HG03060 (cell line): ENCODE measurements around the gene UBAP1L.

ENCODE experiments used
- ATAC-seq: cut with Tn5 transposase; IDR thresholded peaks from one replicate; pipeline ENCODE4 v1.9.1; 2021; ENCODE audit warnings: low read depth, moderate number of reproducible peaks; ENCODE audit not compliant: unreplicated experiment

Gene UBAP1L

DNA sequence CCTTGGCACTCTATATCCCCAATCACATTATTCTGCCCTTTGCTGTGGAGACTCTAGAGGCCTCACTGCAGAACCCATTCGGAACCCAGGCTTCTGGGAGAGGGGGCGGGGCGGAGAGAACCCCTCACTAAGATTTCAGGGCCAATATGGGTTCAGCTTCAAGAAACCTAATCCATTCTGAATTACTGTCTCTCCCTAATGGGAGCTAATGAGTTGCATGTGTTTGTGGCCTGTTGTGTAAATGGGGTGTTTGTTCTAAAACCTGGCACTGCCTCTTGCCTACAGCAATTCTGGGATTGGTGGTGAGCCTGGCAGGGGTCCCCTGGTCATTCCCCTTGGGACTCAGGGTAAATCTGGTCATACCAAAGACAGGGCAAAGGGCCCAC, 46.6 kb downstream of the UBAP1L start:
- no peak for ATAC-seq

- ATAC-seq: no peak
These were observed 47.2 kb downstream of the UBAP1L start, which contains the start of gene RASL12 for GRCh38 chr15:65067645-65068402. RASL12 (minus strand) TSS chr15:65067991; CDS start chr15:65067835, 156 bp downstream.

DNA sequence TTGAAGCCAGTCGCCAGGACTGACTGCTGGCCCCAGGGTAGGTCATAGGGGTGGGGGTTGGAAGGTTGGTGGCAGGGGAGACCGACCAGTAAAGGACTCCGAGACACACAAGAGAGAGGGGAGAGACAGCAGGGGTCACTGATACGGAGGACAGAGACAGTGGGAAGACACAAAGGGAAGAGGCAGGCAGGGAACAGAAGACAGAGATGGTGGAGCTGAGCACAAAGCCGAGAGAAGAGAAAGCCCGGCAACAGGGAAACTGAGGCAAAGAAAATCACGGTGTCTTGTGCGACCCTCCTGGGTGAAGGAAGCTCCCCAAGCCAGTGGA, 47.7 kb downstream of the UBAP1L start:
- no peak for ATAC-seq

DNA sequence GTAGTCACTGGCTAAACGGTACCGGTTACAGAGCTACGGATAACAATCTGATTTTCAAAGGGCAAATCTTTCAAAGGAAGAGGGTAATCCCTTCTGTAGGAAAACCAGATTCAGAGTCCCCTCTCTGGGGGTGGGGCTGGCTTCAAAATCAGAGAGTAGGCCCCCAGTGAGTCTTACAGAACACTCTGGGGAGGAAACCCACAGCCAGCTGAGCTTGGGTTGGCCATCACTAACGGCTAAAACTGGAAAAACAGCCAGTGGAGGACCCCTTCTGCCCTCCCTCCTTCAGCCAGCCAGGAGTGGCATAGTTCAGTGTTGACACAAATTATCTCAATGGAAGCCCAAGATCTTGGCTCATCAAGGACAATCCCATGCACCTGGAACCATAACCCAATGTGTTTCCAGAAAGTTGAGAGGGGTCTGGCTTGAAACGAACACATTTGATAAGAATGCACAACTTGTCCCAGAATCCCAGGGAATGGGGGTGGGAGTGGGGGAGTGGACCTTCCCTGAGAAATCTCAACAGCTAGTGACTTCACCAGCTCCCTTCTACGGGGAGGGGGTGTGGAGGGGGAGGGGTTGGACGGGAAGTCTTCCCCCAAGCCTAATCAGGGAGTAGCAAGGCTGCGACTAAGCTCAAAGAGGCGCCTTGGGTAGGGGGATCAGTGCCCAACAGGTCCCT, 48.2 kb downstream of the UBAP1L start:
- ATAC-seq: no peak

GRCh38 chr15:65066001-65066634, 48.9 kb downstream of the UBAP1L start:
- ATAC-seq: no peak

- ATAC-seq: no peak
These were observed 52.3 kb downstream of the UBAP1L start for GRCh38 chr15:65062726-65063125.

- ATAC-seq: no peak
These were observed 52.9 kb downstream of the UBAP1L start for GRCh38 chr15:65062061-65062460.

DNA sequence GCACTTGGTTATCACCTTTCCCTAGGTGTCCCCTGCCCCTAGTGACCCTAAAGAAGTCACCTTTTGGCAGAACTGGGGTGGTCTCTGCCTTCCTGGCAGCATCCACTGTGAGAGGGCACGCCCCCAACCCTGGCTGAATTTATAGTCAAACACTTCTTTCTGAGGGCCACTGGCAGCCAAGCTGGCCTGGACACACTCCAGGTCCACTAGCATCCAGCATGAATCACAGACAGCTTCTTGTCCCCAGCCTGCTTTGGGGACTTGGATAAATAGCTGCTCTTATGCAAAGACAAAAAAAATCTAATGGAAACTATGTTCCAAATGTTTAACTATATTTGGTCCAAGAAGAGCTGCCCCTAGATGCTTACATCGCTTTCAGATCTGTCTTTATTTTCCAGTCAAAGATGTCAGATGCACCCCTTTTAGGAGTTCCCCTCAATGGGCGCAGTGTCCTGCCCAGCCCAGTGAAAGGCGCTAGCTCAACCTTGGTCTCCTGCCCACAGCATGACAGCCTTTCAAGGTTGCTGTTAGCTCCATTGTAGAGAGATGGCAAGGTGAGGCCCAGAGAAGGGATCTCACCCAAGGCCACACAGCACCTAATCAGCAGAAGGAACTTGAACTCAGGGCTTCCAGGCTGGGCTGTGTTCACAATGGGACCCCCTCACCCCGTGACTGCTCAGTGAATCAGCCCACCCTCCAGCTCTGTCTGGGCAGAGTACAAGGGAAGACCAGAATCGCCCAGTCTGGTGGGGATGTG, 54.2 kb downstream of the UBAP1L start:
- ATAC-seq: no peak

DNA sequence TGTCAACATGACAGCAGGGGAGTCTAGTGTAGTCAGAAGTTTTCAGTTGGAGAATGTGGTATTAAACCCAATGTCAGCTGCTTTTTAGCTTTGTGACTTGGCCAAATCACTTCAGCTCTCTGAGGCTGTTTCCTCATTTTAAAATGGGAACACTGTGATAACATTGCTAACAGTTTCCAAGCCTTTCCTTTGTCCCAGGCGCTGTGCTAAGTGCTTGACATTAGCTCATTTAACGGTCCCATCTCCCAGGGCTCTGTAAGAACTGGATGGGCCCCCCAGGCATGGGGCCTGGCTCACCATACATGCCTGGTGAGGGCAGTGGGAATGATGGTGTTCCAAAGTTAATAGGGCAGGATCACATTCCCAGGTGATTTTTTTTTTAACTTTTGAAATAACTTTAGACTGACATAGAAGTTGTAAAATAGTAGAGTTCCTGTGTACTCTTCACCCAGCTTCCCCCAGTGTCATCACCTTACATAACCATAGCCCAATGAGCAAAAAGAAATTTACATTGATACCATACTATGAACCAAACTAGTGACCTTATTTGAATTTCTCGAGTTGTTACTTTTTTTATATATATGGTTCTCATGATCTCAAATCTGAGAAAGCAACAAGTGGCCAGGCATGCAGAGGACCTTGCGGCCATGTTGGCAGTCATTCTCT, 54.9 kb downstream of the UBAP1L start:
- no peak for ATAC-seq

GRCh38 chr15:65059369-65059750, 55.6 kb downstream of the UBAP1L start:
- ATAC-seq: no peak

DNA sequence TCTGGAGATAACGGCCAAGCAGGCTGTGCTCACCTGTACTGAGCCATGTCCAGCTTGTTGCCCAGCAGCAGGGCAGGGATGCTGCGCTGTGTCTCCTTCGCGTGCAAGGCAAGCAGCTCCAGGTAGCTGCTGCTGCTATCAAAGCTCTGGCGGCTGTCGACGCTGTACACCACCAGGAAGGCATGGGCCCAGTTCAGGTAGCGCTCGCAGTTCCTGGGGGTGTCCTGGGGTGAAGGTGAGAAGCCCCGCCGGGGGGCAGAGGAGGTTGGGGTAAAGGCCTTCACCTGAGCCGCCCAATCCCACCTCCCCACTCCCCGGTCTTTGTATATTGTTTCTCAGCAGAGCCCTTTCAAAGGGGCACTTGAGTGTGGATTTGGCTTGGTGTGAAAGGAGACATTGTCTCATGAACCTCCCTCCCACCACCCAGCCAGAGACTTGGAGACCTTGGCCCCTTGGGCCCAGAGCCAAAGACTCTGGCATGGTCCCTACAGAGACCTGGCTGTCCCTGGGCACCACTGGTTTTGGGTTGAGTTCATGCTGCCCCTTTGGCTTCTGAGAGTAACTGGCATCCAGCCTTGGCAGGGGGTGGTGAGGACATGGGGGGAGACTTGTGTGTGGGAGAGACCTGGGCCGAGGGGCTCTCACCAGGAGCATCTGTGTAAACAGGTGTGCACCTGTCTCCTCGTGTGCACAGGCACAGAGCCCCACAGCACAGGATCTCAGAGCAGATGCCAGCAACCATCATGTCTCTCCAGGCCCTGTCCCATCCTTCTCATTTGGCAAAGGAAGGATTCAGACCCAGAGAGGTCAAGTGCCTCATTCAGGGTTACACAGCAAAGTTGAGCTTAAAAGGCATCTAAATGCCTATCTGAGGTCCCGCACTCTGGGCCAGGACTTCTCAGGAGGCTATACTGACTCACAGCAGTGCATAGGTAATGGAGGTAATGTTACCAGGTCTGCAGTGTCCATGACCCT, 56.3 kb downstream of the UBAP1L start:
- ATAC-seq: no peak

GRCh38 chr15:65057549-65057940, 57.5 kb downstream of the UBAP1L start:
- ATAC-seq: no peak

DNA sequence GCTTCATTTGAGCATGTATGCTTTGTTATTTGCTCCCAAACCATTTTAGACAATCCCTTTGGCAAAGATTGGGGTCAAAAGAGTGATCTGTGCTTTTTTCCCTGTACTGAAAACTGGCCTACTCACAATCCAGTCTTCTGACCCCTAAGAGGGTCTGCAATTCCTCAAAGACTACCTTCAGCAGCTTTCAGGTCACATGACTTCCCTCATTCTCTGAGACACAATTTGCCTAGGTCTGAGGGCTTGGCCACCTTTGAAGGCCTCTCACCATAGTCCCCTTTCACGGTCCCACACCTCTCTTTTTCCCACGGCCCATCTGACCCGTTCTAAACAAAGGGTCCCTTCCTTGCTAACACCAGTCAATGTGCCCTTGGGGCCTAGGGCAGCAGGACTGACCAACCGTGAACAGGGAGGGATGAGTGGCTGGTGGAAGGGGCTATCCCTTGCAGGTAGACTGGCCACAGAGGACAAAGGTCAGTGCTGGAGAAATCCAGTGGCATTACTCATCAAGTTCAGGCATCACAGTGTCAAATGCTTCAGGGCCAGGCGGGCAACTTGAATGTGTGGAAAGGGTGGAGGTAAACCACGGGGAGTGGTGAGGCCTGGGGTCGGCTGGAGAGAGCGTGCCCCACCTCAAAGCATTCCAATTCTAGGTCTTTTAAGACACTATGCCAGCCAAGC, 58.0 kb downstream of the UBAP1L start:
- ATAC-seq: no peak

- ATAC-seq: no peak
These were observed 58.9 kb downstream of the UBAP1L start for GRCh38 chr15:65056106-65056505.

- ATAC-seq: no peak
These were observed 59.7 kb downstream of the UBAP1L start for GRCh38 chr15:65055201-65055870.

GRCh38 chr15:65054333-65055200, 60.4 kb downstream of the UBAP1L start:
- no peak for ATAC-seq

GRCh38 chr15:65052956-65053355, 62.0 kb downstream of the UBAP1L start:
- ATAC-seq: no peak
